ENCODE results near the gene CDIPT. TPM values are rescaled to one million over a fixed set of nuclear protein-coding genes. Genes with fewer than 3 reads are reported as not detected.

CDIPT gene
- total and polyA plus RNA-seq, 10 of the 15 experiments (the other 5 are each of a cell fraction or from before 2014, with no cell fraction given): 0.87 to 36.4 (median 27.1) TPM

- intact Hi-C loops (cut with micrococcal nuclease; ENCODE audit: unreplicated experiment) (loop anchor here (10.0 kb wide), 1 partner anchor 125 kb away; the partner anchor contains the start of gene C16orf92), in situ Hi-C loops (cut with MboI) (no loop called here)
- no peaks in the 10 kb centered on the region for H3K36me3 ChIP-seq (ENCODE audit: control insufficient read depth in 2 of 2, insufficient read depth in 2 of 2, low read length in 1 of 2)
- no TSS peak for BruUV-seq (replicated peaks)
- ChIA-PET CTCF (interaction anchor here (1.1 to 1.3 kb wide), 2 partner anchors 132 to 155 kb away, joined by 3 read pairs; partner anchors contain the start of gene TLCD3B), RAD21 (ENCODE audit: unreplicated experiment) (interaction anchor here (1.6 kb wide), 1 partner anchor 133 kb away, joined by 5 read pairs; no protein-coding TSS in a partner anchor), POLR2A (interaction anchor here (0.5 to 1.2 kb wide), 2 partner anchors 17 to 153 kb away, joined by 3 read pairs; no protein-coding TSS in a partner anchor), SMC1A (ENCODE audit: uncharacterized antibody, unreplicated experiment) (interaction anchor here (0.8 kb wide), 2 partner anchors 16 to 63 kb away, joined by 3 to 4 read pairs; partner anchors contain the start of gene TMEM219)
- FAIRE-seq: no peak
- peaks cover 3% of the 10 kb centered on the region; the same call in 1 of the 2 replicates for H3K4me1 ChIP-seq (ENCODE audit: control insufficient read depth, insufficient read depth, low read length)
- H3K9me3 ChIP-seq (replicated peaks; ENCODE audit: control insufficient read depth, insufficient read depth, low read length): no peaks in the 10 kb centered on the region
- no peaks in the 10 kb centered on the region for H4K20me1 ChIP-seq (ENCODE audit: control insufficient read depth, insufficient read depth)
- no peak for ATAC-seq
- no peaks in the 10 kb centered on the region for H3K79me2 ChIP-seq (ENCODE audit: control insufficient read depth, insufficient read depth, low read length)
- H3K27ac ChIP-seq (ENCODE audit: control insufficient read depth, insufficient read depth): no peak within 1 kb of the TSS
- 8% methylated on average over 22 of the region's 29 CpGs for WGBS (ENCODE audit: insufficient coverage, insufficient replicate concordance, low lambda C conversion rate, missing lambda C conversion rate)
- peak within 1 kb of the TSS; percentile 90 for H3K4me2 ChIP-seq (ENCODE audit: control insufficient read depth, insufficient read depth)
- peak within 1 kb of the TSS; percentile 80 for H2AFZ ChIP-seq (ENCODE audit: control insufficient read depth, low read depth, low read length)
- H3K9ac ChIP-seq (ENCODE audit: control insufficient read depth, insufficient read depth, low read length): no peak within 1 kb of the TSS
- no peak for DNase-seq (ENCODE audit: low read depth, low spot score)
- TF ChIP-seq REST (IDR thresholded peaks at IDR 0.05; ENCODE audit: low read depth, low read length) (peak; percentile 99; the same call in 1 of the 2 replicates), CREB1 (IDR thresholded peaks at IDR 0.05; ENCODE audit: low read depth) (0 out of 2 replicates have a peak, but pooled peaks have one; percentile 4), GATAD2B (conservative IDR thresholded peaks at IDR 0.05; ENCODE audit: low read depth) (peak; percentile 33; the same call in 1 of the 2 replicates), POLR2AphosphoS2 (IDR thresholded peaks at IDR 0.05; ENCODE audit: low read depth, low read length) (no peak), RCOR1 (conservative IDR thresholded peaks at IDR 0.05; ENCODE audit: low read depth, low read length) (peak; percentile 94; the same call in 1 of the 2 replicates)
- H3K27me3 ChIP-seq (replicated peaks in 1 of 2; ENCODE audit: control insufficient read depth in 2 of 2, insufficient read depth in 2 of 2, low read length in 1 of 2): no peaks in the 10 kb centered on the region; a peak in 1 of 4 replicates
- H3K4me3 ChIP-seq: peak within 1 kb of the TSS; percentile 83
These were observed 36.6 kb upstream of the CDIPT start, which contains the start of gene SEZ6L2 for GRCh38 chr16:29899516-29900101. TSS of gene SEZ6L2 (minus strand) at chr16:29899550. CDS start at chr16:29899019, 531 bp downstream.
